AG04449 (cell line): ENCODE measurements around the gene AMHR2.

Source experiments
- CTCF ChIA-PET: fragments of 350-600 bp; formaldehyde crosslinking; extraction: SDS; loops from one replicate; lab custom pipeline; 2021; ENCODE audit warnings: antibody characterized with exemption; lab: Yijun Ruan, JAX
- POLR2A ChIA-PET: fragments of 400-600, 350-600 bp; formaldehyde crosslinking; extraction: SDS; loops from one replicate; lab custom pipeline; 2020; ENCODE audit warnings: antibody characterized with exemption, inconsistent platforms; lab: Yijun Ruan, JAX
- DNase-seq: peaks from one replicate; pipeline ENCODE4 v3.0.0-alpha.2; 2010; ENCODE audit warnings: low read depth, low spot score
- H3K4me3 ChIP-seq: 2 replicates; pipeline ENCODE4 v1.5.1; 2011; ENCODE audit warnings: low read depth, mild to moderate bottlenecking, control low read depth, low read length
- TF ChIP-seq, protein P1 (sequence below): IDR thresholded peaks from one replicate; pipeline ENCODE4 v1.5.1; 2011; ENCODE audit warnings: mild to moderate bottlenecking, moderate library complexity, low read length, control low read depth, inconsistent platforms; ENCODE audit not compliant: insufficient read depth; ENCODE audit errors: missing control alignments

Gene AMHR2

GRCh38 chr12:53456654-53457366, 33.2 kb downstream of the AMHR2 start:
- ChIA-PET CTCF (interaction anchor here (2.7 to 8.3 kb wide), 3 partner anchors 7 to 104 kb away, joined by 7 to 81 read pairs (median 16); no protein-coding TSS in a partner anchor), POLR2A (no interaction called here)
- no peak overlapping the region for H3K4me3 ChIP-seq
- DNase-seq = no peak
- TF ChIP-seq, protein P1, sequence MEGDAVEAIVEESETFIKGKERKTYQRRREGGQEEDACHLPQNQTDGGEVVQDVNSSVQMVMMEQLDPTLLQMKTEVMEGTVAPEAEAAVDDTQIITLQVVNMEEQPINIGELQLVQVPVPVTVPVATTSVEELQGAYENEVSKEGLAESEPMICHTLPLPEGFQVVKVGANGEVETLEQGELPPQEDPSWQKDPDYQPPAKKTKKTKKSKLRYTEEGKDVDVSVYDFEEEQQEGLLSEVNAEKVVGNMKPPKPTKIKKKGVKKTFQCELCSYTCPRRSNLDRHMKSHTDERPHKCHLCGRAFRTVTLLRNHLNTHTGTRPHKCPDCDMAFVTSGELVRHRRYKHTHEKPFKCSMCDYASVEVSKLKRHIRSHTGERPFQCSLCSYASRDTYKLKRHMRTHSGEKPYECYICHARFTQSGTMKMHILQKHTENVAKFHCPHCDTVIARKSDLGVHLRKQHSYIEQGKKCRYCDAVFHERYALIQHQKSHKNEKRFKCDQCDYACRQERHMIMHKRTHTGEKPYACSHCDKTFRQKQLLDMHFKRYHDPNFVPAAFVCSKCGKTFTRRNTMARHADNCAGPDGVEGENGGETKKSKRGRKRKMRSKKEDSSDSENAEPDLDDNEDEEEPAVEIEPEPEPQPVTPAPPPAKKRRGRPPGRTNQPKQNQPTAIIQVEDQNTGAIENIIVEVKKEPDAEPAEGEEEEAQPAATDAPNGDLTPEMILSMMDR = no peak

DNA sequence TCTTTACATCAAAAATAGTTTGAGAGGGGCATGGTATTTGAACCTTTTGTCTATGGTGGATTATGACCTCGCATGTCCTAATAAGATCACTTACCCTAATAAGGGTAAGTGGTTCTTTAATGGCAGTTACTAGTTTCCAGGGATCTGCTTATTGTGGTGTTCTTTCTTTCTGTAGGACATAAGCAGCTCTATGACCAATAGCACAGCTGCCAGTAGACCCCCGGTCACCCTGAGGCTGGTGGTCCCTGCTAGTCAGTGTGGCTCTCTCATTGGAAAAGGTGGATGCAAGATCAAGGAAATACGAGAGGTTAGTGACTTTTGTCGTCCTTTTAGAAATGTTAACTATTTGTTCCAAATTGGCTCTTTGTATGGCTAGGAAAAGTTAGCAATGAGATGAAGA, 35.4 kb downstream of the AMHR2 start:
- TF ChIP-seq, protein P1 = no peak
- H3K4me3 ChIP-seq = no peak overlapping the region
- no peak for DNase-seq
- ChIA-PET CTCF (interaction anchor here (1.0 to 8.3 kb wide), 4 partner anchors 9 to 138 kb away, joined by 3 to 81 read pairs (median 4); partner anchors contain the start of gene AAAS), POLR2A (no interaction called here)

DNA sequence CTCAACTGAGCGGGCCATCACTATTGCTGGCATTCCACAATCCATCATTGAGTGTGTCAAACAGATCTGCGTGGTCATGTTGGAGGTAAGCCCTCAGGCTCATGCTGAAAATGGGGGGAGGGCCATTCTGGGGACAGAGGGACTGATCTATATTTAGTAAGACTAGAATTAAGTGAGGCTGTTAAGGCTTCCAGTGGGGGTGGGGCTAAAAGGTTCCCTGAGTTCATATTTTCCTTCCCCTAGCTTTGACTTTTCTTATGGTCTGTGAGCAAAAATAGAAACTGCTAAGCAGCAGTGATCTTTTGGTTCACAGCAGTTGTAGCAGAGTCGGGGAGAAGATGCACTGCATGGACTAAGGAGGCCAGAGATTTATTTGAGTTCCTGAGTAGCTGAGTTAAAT, 37.4 kb downstream of the AMHR2 start:
- DNase-seq = no peak
- H3K4me3 ChIP-seq = no peak overlapping the region
- ChIA-PET POLR2A (no interaction called here), CTCF (interaction anchor here (1.6 kb wide), 1 partner anchor 10 kb away, joined by 4 read pairs; no protein-coding TSS in a partner anchor)
- TF ChIP-seq, protein P1 = no peak

- CTCF ChIA-PET = interaction anchor here (1.3 kb wide), 1 partner anchor 34 kb away, joined by 3 read pairs; no protein-coding TSS in a partner anchor
- no peak for DNase-seq
- H3K4me3 ChIP-seq = no peak overlapping the region
- POLR2A ChIA-PET = interaction anchor here (0.7 kb wide), 1 partner anchor 14 kb away, joined by 4 read pairs; no protein-coding TSS in a partner anchor
- TF ChIP-seq, protein P1 = no peak
Measured at GRCh38 chr12:53461591-53461990, 37.9 kb downstream of the AMHR2 start.

DNA sequence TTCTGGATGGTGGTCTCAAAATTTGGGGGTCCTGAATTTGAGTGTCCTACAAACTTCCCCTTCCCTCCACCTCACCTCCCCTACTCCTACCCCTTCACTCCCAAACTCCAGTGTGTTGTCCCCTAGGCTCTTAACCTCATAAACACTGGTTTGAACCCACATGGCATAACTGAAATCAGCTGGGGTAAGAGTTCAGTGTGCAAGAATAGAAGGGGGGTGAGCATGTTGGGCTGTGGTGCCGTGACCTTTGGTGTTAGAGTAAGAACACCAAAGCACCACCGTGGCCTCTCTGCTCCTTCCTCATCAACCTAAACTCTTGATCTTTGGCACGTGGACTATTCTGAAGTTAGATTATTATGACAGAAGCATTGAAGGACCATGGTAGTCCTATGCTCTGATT, 39.3 kb downstream of the AMHR2 start:
- CTCF ChIA-PET = interaction anchor here (1.2 to 1.5 kb wide), 2 partner anchors 12 to 14 kb away, joined by 3 to 4 read pairs; no protein-coding TSS in a partner anchor
- POLR2A ChIA-PET = no interaction called here
- no peak for DNase-seq
- TF ChIP-seq, protein P1 = no peak
- H3K4me3 ChIP-seq = no peak overlapping the region
